GM12872 (cell line): ENCODE results near the gene KCNMB2.

ENCODE experiments used
- TF ChIP-seq, protein P1 (sequence below): IDR thresholded peaks from 3 replicates; pipeline ENCODE4 v1.5.1; 2011; ENCODE audit warnings: low read depth, mild to moderate bottlenecking, low read length, moderate library complexity; ENCODE audit not compliant: insufficient read depth

KCNMB2 gene

DNA sequence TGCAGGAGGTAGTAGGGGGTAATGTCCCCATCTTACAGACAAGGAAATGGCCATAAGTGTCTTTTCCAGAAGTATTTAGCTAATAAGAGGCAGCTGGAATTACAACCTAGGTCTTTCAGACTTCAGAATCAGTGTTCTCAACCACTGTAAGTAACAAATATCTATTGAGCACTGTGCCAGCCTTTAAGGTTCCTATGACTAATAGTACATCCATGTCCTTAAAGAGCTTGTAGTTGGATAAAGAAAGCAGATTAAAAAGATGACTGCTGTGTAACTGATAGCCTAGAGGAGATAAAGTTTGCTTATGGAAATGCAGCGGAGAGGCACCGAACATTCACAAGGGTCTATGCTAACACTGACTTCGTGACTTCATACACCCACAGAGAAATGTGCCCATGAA lies 136.0 kb downstream of the KCNMB2 start:
- TF ChIP-seq, protein P1, sequence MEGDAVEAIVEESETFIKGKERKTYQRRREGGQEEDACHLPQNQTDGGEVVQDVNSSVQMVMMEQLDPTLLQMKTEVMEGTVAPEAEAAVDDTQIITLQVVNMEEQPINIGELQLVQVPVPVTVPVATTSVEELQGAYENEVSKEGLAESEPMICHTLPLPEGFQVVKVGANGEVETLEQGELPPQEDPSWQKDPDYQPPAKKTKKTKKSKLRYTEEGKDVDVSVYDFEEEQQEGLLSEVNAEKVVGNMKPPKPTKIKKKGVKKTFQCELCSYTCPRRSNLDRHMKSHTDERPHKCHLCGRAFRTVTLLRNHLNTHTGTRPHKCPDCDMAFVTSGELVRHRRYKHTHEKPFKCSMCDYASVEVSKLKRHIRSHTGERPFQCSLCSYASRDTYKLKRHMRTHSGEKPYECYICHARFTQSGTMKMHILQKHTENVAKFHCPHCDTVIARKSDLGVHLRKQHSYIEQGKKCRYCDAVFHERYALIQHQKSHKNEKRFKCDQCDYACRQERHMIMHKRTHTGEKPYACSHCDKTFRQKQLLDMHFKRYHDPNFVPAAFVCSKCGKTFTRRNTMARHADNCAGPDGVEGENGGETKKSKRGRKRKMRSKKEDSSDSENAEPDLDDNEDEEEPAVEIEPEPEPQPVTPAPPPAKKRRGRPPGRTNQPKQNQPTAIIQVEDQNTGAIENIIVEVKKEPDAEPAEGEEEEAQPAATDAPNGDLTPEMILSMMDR, result no peak

DNA sequence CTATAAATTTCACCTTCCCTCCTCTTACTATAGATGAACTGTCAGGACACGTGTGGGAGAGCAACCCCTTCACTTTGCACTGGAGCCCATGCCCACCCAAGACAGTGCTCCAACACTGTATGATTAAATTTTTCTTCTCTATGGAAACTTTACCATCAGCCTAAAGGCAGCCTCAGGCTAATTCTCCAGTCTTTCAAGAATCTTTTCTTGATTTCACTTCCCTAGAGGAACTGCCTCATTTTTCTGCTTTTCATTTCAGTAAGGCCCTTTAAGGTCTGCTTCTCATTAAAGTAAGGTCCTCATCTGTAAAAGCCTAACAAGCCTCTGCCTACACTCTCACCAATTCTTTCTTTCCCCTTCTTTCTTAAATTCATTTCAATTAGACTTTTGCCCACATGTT lies 137.3 kb downstream of the KCNMB2 start:
- TF ChIP-seq, protein P1, result no peak

DNA sequence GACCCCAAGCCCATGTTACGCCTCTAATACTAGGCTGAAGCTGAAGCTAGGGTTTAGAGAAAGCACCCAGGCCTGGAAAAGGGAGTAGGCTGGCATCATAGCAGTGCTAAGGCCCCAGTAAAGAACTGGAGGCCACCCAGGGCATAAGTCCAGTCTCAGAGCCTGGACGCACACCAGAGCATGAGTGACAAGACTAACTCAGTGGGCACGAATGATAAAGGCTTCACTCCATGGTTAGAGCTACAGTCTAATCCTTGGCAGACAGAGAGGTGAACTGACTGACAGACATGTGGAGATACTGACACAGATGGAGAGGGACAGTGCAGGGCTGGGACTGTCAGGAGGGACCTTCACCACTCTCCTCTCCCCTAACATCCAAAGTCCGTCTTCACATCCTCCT lies 139.8 kb downstream of the KCNMB2 start:
- TF ChIP-seq, protein P1, result no peak

DNA sequence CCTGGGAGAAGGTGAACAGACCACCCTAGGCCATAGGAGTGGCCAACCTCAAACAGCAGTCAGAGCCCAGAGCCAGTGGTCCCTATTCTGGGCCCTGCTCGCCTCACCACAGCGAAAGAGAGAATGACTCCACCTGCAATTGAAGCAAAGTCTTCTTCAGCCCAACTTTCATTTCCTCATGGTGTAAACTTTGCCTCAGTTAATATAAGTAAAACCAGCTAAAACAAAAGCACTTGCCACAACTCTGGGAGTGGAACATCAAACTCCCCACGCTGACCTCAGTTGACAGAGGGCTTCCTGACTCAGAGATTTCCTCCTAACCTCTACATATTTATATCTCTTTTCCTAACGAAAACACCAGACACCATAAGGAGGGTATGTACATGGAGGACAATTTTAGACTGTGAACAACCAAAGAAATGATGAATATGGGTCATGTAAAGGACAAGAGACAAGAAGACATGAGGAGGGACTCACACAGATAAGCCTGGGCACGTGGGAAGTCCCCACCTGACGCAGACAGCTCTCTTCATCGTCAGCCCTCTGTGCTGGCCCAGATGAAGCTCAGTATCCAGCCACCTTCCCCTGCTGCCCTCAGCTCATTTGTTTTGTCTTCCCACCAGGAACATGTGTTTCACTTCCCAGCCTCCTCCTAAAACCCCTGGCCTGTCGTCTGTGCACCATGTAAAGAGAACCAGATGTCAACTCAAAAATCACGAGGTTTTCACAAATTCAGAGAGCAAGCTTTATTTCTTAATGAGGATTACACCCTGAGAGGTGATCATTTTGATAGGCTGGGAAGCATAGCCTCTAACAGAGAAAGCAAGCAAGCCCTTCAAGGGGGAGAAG lies 140.9 kb downstream of the KCNMB2 start:
- TF ChIP-seq, protein P1, result no peak

DNA sequence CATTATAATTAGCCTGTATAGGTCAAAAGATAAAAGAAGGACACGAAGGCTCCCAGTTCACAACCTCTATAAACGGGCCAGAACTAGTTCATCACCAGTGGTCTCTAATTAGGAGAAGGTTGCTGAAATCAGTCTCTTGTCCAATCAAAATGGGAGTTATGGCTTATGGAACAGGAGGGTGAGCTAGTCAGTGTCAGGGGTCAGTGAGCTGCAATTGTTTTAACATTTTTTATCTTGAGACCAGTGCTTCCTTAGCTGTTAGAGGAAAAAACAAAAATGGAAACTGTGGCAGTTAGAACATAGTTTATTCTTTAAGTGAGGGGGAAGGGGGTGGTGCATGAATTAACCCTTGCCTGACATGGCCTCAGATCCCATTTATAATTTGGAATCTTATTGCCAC lies 141.7 kb downstream of the KCNMB2 start:
- TF ChIP-seq, protein P1, result no peak

DNA sequence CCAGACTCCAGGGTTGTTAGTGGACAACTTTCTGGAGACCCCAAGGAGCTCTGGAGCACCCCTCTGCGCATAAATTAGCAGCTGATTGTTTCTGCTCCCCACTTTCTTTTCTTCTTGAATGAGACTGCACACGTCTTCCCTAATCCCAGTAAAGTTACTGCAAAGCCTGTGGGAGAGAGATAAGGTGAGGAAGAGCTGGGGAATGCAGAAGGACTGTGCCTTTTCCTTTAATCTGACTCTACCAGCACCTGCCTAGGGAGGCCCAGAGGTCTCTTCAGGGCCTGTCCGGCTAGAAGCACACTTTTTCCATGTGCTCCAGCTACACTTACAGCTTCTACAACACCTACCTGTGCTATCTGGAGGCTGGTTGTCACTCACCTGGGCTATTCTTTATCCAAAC lies 143.8 kb downstream of the KCNMB2 start:
- TF ChIP-seq, protein P1, result no peak

DNA sequence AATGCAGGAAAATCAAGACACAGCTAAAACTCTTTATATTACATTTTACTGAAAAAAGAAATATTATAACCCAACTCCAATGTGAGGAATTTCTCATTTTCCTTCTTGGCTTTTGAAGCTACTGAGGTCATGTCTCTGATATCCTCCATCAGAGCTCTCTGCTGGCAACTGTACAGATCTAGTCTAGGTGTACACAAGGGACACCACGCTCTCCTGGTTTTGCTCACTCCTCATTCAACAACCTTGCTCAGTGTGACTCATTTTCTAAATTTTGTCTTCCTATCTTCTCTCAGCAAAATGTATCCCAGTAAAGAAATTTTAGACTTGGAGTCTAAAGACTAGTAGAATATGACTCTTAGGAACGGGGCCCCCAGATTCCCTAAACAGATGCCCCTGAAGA lies 144.3 kb downstream of the KCNMB2 start:
- TF ChIP-seq, protein P1, result no peak
